Globus pallidus (tissue), 1 donor: ENCODE data around the gene GRHL3.

ENCODE experiments used
- DNase-seq: peaks from one replicate; pipeline ENCODE4 v3.0.0-alpha.2; 2015; ENCODE audit warnings: low spot score

The GRHL3 gene

DNA sequence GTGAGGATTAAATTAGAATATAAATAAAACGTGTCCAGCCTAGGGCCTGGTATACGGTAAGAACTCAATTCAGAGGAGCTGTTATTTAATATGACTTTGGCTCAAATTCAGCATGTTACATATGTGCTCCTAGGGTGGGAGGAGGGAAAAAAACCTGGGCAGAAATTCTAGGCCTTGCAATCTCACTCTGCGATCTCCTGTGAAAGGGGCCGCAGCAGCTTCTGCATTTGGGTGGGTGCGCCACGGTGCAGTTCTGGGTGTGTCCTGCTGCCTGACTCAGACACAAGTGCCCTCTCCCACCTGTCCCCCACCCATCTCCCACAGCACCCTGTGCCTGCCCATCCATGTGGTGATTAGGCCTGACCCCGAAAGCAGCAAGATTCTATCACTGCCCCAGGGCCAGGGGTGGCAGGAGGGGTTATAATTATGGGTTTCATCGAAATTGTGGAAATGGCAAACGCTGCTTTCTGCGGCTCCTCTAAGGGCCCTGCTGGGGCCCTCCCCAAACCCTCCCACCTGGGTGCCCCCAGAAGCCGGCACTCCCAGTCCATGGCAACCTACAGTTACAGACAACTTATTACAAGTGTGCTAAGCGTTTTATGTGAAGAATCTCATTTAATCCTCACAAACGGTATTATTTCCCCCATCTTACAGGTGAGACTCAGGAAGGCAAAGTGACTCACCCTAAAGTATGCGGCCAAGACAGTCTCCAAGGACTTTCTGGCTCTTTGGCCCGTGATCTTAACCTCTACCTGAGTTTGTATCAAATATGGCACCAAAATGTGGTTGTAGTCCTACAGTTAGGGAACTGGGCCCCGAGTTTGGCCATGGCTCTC, 25.5 kb upstream of the GRHL3 start:
- no peak for DNase-seq

DNA sequence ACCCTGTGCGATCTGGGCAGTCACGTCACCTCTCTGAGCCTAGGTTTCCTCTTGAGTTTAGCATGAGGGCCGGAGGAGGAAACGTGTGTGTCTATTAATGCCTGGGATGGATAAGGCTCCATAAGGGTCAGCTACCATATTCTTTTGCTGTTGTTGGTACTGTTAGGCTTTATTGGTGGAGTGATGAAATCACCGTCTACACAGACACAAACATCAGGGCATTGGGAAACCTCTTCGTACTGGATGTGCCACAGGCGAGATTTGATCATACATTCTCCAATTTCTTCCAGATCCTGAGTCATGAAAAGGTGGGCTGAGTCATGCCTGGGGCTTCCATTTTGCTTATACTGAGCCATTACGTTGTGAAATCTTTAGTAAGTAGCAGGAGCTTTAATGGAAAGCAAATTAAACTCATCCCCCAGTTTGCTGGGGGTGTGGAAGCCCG, 24.9 kb upstream of the GRHL3 start:
- no peak for DNase-seq

DNA sequence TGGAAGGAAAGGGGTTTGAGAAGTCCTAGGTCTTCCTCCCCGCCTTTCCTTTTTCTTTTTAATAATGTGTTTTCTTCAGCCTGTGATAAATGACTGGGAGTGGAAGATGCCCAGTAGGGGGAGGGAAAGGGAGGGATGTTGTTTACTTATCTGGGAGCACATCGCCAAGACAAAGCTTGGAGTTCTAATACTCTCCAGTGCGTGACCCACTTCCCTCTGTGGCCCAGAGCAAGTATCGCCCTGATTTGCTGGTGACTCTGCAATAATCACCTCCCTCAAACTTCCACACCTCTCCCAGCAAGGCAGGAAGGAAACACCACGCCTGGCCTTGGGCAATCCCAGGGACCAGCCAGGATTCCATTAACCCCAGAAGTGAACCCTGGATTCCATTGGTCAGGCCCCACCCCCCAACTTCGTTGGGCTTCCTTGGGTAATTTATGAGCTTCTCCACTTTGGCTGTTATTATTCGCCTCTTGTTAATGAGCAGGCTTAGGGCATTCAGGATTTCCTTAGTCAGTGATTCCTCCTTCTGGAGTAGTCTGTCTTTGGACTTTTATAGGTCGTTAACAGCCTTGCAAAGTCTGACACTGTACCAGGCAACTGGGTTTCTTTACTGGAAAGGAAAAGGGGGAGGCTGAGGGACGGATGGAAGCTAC, 24.3 kb upstream of the GRHL3 start:
- DNase-seq, result no peak

DNA sequence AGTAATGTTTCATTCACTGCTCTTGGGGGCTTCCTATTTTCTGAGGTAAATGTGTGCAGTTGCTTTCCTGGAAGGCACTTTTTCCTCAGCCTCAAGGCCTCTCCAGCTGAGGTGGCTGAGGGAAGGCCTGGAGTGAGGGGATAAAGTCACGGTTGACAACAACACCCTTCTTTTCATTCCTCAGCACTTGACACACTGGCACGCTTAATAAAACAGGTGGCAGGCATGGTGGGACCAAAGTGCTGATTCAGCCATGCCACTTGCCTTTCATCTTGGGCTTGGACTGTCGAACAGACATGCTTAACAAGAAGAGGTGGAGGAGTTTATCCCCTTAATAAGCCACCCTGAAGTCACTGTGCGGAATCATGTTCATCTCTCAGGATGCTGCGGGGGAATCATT, 23.6 kb upstream of the GRHL3 start:
- no peak for DNase-seq

DNA sequence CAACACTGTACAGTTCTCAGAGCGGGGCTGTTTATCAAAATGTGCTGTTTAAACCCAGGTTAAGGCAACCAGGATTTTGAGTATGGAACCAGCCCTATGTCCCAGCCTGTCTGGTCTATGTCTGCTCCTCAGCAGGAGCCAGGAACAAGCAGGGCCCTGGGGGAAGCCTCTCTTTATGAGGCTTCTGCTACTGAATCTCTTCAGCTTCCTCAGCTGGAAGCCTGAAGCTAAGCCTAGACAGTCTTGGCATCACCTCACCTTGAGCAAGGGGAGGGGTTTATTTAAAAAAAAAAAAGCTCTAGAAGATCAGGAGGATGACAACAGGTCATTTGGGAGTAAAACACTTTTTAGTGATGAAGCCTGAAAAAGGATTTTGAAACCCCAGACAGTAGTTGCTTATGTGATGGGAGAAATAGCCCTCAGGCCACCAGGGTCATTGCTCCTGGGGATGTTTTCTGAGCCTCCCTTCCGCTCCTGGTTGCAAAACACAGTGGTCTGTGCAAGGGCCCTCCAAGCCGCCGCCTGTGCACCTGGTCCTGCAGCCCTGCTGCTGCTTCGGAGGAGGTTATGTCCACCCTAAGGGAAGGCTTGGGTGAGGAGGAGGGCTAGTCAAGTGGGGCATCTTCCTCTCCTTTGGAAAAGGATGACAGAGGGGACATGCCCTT, 21.8 kb upstream of the GRHL3 start:
- no peak for DNase-seq

DNA sequence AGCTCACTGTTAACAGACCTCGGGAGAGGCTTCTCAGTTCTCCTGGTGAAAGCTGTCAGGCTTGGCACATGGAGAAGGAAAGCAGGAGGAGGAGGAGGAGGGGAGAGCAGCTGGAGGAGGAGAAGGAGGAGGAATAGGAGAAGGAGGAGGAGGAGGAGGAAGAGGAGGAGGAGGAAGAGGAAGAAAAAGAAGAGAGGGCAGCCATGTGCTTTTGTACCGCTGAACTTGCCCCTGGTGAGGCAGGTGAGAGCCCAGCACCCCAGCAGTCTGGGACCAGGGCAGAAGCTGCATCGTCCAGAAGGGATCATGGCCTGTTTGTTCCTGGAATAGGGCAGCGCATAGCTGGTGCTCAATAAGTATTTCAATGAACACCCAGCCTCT, 21.3 kb upstream of the GRHL3 start:
- DNase-seq, result no peak

DNA sequence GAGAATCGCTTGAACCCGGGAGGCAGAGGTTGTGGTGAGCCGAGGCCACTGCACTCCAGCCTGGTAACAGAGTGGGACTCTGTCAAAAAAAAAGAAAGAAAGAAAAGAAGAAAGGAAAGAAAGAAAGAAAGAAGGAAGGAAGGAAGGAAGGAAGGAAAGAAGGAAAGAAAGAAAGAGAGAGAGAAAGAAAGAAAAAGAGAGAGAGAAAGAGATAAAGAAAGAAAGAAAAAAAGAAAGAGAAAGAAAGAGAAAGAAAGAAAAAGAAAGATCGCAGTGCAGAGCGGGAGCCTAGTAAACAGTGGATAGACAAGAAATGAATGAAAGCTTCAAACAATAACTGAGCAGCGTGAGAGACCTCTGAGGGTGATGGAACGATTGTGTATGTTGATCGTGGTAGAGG, 20.6 kb upstream of the GRHL3 start:
- no peak for DNase-seq

DNA sequence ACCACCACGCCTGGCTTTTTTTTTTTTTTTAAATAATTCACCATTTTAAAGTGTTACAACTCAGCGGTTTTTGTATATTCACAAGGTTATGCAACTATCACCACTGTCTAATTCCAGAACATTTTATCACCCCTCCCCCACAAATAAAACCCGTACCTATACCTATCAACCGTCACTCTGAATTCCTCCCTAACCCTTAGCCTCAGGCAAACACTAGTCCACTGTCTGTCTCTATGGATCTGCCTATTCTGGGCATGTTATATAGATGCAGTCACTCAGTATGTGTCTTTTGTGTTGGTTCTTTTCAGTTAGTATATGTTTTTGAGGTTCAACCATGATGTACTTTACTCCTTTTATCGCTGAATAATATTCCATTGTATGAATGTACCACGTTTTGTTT, 19.3 kb upstream of the GRHL3 start:
- no peak for DNase-seq

DNA sequence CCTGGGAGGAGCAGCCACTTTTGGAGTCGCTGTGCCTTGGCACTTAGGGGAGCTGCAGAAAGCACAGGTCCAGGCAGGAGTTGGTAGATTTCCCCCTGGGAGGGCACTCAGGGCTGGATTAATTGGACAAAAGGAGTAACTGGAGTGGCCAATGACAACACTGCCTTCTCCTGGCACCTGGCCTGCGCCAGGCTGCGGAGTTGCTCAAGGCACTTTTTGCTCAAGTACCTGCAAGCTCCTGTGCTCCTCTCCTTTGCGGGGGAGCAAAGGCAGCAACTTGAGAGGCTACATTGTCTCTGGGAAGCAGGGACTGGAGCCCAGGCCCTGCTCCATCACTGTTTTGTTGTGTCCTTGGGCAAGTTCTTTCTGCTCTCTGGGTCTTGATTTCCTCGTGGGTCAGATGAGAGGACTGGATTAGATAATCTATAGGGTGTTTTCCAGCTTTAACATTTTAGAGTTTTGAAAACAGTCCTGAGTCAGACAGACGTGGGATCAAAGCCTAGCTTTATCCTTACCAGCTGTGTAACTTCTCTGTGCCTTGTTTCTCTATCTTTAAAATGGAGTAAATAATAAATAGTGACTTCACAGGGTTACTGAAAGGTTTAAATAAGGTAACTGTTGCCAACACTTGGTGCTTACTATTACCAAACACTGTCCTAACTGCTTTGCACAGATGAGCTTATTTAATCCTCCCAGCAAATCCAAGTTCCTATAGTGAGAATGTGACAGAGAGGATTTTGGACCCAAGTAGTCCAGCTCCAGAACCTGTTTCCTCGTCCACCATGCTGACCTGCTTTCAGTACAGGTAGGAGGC, 18.0 kb upstream of the GRHL3 start:
- DNase-seq, result no peak

DNA sequence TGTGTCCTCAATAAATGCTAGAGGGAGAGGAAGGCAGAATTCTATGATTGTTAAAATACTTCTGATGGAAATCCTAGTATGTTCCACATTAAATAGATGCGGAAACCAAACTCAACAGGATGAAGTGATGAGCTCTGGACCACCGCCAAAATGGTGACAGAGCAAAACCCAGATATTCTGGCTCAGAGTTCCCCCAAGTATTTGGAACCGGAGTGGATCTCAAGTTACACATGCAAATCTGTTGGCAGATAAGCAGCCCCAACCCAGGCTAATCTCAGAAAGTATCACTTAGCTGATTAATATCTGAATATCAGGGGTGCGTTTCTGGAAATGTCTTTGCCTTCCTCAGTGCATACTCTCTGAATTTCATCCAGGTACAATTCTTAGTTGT, 17.4 kb upstream of the GRHL3 start:
- no peak for DNase-seq

DNA sequence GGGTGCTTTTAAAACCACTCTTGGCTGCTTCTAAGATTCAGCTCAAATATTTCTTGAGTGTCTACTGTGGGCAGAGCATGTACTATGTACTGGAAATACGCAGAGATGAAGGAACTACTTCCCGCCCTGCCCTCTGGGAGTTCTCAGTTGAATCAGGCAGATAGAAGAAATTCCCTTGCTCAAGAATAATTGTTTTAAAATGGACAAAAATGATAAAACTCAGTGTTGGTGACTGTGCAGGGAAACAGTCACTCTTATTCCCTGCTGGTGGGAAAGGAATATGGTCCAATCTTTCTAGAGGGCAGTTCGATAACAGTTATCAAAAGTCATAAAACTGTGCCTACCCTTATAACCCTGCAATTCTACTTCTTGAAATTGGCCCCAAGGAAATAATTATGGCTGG, 16.9 kb upstream of the GRHL3 start:
- DNase-seq, result no peak

DNA sequence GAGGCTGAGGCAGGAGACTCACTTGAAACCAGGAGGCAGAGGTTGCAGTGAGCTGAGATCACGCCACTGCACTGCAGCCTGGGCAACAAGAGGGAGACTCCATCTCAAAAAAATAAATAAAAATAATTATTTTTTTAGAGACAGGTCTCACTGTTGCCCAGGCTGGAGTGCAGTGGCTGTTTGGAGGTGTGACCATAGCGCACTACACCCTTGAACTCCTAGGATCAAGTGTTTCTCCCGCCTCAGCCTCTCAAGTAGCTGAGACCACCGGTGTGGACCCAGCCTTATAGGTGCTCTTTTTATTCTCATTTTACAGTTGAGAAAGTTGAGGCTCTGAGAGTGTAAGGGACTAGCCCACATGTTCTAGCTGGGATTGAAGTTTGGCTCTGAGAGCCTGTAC, 15.6 kb upstream of the GRHL3 start:
- DNase-seq, result no peak

DNA sequence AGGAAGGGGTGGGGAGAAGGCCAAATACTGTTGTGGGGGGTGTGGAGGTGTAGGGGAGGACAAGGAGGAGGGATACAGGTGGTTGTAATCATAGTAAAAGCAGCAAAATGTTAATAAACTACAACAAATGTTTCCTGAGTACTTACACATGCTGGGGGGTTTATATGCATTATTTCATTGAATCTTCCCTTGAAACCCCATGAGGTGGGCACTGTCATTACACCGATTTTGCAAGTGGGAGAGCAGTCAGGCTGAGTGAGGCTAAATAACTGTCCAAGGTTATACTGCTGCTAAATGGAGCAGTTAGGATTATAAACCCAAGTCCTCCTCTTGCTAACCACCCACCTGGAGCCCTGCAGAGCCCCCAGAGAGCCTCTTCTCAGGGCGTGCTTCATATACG, 14.4 kb upstream of the GRHL3 start:
- DNase-seq, result no peak

DNA sequence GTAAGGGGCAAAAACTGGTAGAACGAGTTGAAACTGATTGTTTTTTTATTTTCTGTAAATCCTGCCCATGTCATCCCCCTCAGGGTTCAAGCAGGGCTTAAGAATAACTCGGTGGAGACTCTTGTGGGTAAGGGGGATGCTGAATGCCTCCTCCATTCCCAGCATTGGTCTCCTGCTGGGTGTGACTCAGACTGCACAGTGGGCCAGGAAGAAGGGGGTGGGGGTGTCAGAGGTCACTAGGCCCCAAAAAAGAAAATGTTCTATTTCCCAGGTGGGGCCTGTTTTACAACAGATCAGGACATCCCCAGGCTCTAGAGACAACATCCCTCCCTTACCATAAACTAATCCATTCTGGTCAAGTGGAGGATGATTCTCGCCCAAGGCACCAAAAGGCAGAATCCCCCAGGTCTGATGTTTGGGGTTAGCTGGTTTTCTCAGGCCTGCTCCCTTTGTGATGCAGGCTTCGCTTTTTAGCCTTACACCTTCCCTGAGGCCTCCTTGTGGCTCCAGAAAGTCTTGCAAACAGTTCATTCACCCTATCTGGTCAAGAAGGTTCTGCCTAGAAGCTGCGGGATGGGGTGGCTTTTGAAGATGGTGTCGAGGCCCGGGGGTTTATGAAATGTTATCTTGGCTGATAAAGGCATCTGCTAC, 10.7 kb upstream of the GRHL3 start:
- no peak for DNase-seq

DNA sequence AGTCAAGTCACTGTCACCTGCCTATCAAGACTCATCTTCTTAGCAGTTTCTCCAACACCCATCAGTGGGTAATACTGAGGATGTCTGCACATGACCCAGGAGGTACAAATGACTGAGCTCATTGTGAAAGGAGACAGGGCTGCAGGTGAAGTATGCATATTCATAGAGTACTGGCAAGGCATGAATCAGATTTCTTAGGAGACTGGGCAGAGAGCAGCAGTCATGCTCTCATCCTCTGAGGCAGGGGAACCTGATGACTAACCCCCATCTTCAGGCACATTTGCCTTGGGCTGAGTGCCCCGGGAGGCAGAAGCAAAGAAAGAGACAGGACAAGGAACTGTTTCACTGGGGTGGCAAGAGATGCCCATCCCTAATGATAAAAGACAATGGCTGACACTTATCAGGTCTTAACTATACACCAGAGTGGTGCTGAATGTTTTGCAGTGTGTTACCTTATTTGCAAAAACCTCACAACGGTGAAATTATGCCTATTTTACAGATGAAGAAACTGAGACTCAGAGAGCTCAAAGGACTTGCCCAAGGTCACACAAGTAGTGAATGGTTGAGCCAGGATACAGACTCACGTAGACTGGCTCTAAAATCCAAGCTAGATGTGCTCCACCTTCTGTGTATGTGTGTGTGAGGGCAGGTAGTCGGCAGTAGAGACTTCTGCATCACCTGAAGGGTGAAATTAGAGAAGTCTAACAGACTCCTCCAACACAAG, 9.2 kb upstream of the GRHL3 start:
- no peak for DNase-seq

DNA sequence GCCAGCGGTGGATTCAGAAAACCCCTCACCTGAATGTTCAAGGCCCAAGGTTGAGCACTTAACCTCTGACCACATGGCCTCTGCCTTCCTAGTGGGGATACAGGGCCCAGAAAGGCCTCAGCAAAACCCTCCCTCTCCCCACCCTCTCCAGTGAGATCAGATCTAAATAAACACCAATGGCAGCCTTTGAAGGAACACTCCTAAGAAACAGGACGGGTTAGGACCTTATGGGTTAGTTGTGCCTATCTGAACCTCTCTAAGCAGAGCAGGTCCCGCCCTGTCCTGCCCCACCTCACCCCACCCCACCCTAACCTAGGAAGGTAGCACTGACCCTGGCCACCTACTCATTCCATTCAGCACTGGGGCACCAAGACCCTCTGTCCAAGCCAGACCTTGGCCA, 7.9 kb upstream of the GRHL3 start:
- DNase-seq, result no peak

DNA sequence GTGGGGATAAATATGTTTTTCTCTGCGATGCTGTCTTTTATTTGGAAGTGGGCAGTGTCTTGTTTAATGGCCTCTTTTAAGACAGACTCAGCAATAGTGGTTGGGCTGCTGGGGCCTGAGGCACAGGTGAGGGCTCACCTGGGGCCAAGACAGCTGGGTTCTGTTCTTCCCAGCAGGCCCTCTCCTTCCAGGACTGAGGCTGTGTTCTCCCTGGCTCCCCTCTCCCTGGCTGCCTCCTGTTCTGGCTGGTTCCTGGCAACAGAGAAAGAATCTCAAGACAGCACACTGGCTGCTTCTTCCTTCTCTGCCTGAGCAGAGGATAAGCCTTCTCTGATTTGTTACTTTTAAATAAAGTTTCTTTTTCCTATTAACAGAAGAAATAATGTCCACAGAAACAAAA, 7.4 kb upstream of the GRHL3 start:
- no peak for DNase-seq

DNA sequence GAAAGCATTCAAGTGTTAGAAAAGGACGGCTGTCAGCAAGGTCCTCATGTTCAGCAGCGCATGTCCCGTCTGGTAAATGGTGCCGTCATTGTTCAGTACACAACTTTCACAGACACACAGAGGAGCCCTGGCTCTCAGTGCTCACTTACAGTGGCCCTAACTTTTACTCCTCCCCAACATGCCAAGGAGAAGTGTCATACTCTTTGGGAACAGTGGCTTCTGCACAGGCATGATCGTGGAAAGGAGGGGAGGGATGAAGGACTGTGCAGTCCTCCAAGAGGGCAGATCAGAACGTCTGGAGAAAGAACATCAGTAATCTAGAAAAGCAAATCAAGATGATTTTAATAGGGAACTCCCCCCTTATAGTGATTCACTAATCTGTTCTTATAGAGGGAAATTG, 3.8 kb upstream of the GRHL3 start:
- no peak for DNase-seq

DNA sequence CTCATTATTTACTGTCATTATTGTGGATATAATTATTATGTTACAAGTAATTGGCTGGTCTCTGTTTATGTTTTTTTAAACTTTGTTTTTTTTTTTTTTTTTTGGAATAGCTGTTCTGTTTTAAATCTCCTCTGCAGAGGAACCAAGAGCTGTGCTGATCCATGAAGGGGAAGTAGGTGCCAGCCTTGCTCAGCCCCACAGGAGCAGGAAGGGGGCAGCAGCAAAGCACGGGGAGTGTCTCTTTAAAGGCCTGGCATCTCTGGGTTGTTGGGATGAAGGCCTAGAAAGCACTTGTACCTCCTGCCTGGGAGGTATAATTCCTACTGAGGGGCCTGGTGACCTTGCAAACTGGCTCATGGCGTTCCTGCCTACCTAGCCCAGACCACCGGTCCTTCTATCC, 2.5 kb upstream of the GRHL3 start:
- DNase-seq, result no peak

DNA sequence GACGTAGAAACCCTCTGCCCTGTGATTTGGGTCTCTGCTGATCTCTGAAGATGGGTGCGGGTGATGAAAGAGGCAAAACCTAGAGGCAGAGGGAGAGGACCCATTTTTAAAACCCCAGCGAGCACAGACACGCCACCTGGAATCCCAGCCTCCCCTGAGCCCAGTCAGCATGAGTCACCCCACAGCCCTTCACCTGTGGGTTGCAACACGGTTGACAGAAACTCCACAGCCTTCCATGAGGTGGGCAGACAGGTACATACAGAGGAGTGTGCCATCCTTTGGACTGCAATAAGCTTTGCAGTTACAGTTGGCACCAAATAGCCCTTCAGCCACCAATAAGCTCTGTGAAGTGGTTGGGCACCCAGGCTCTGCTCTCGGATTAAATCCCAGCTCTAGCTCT, 2.1 kb upstream of the GRHL3 start:
- DNase-seq, result no peak

DNA sequence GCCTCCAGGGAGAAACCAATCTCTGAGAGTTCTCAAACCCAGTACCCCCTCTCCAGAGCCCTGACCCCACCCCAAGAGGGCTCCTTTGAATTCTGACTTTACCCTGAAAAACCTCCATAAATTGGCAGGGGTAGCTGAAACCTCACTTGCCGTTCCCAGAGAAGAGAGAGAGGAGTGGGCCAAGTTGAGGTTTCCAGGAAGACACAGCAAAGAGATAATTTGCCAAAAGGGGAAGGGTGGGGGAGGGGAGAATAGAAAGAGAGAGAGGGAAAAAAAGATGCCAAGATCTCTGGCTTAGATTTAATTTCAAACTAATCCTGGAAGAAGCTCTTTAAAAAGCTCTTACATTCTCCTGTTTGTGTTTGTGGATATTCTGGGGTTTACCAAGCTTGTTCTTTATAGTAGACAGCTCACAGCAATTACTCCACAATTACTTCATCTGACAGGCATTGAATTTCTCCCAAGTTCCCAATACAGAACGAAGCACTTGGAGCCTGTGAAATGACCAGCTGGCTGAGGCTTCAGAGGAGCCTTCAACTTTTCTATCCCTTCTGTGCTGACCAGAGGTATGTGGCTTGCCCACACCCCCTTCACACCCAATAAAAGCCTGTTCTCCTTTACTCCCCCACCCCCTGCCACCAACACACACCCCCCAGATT, 1.1 kb upstream of the GRHL3 start:
- DNase-seq, result no peak
